PC-9 (cell line): Measurements from ENCODE around the gene SLC8A1. TPM values are rescaled to one million over a fixed set of nuclear protein-coding genes. Genes with fewer than 3 reads are reported as not detected.

Source experiments
- BruUV-seq: library from RNA; stranded (reverse); fragments of 400-500 nt; replicated peaks from 2 replicates; lab custom pipeline; 2021; lab: Mats Ljungman, UMichigan
- CTCF ChIA-PET: fragments of 300-600 bp; sonication (Branson Sonifier 250); formaldehyde crosslinking; loops from one replicate; lab custom pipeline; 2022; ENCODE audit warnings: antibody characterized with exemption; lab: Charles Lee
- POLR2A ChIA-PET: fragments of 300-600 bp; sonication (Branson Sonifier 250); formaldehyde crosslinking; loops from one replicate; lab custom pipeline; 2022; ENCODE audit warnings: antibody characterized with exemption; ENCODE audit not compliant: unreplicated experiment; lab: Charles Lee
- DNase-seq, 2 experiments: peaks; one replicate each; pipeline versions ENCODE4 v3.0.0 to v3.0.0-alpha.2; 2015 to 2022; ENCODE audit warnings: mixed read lengths in 1 of 2
- H2AFZ ChIP-seq: fragments of 200-600 bp; sonication (generic); 2 replicates; pipeline ENCODE4 v1.8.1; 2017; ENCODE audit warnings: antibody characterized with exemption
- H3F3A ChIP-seq: fragments of 200-600 bp; sonication (generic); 2 replicates; pipeline ENCODE4 v1.8.1; 2017; ENCODE audit warnings: antibody characterized with exemption, mild to moderate bottlenecking, low read depth; ENCODE audit not compliant: insufficient read depth
- H3K27ac ChIP-seq: fragments of 200-600 bp; sonication (generic); 2 replicates; pipeline ENCODE4 v1.6.1; 2016; ENCODE audit warnings: mixed run types
- H3K27me3 ChIP-seq: fragments of 200-600 bp; sonication (generic); 2 replicates; pipeline ENCODE4 v1.6.1; 2016; ENCODE audit warnings: low read depth, mixed run types; ENCODE audit not compliant: insufficient read depth
- H3K36me3 ChIP-seq: fragments of 200-600 bp; sonication (generic); 2 replicates; pipeline ENCODE4 v1.6.1; 2016; ENCODE audit warnings: low read depth, mixed run types
- H3K4me1 ChIP-seq: fragments of 200-600 bp; sonication (generic); replicated peaks from 2 replicates; pipeline ENCODE4 v1.6.1; 2016; ENCODE audit warnings: mixed run types; ENCODE audit not compliant: insufficient read depth
- H3K4me2 ChIP-seq: fragments of 200-600 bp; sonication (generic); 2 replicates; pipeline ENCODE4 v1.6.1; 2017; ENCODE audit warnings: mixed run types
- H3K4me3 ChIP-seq: fragments of 200-600 bp; sonication (generic); 2 replicates; pipeline ENCODE4 v1.6.1; 2016; ENCODE audit warnings: mixed run types
- H3K79me2 ChIP-seq: fragments of 200-600 bp; sonication (generic); 2 replicates; pipeline ENCODE4 v1.6.1; 2017; ENCODE audit warnings: low read depth, mixed run types
- H3K9me2 ChIP-seq: fragments of 200-600 bp; sonication (generic); 2 replicates; pipeline ENCODE4 v1.8.1; 2017; ENCODE audit warnings: mild to moderate bottlenecking; ENCODE audit not compliant: insufficient read depth
- H3K9me3 ChIP-seq: fragments of 200-600 bp; sonication (generic); 2 replicates; pipeline ENCODE4 v1.8.1; 2016; ENCODE audit warnings: low read depth; ENCODE audit not compliant: insufficient read depth
- H4K20me1 ChIP-seq: fragments of 200-600 bp; sonication (generic); 2 replicates; pipeline ENCODE4 v1.8.1; 2017; ENCODE audit not compliant: insufficient read depth
- EZH2 ChIP-seq: fragments of 200-600 bp; sonication (generic); IDR thresholded peaks from 2 replicates; pipeline ENCODE4 v1.8.0; 2017; ENCODE audit warnings: antibody characterized with exemption, low read depth
- intact Hi-C: fragments of 100-400 bp; cut with micrococcal nuclease; formaldehyde crosslinking; loops from one replicate; pipeline ENCODE4 v1.10.0; 2022; ENCODE audit not compliant: unreplicated experiment
- total RNA-seq: library from RNA; stranded (reverse); gene quantifications from 2 replicates; pipeline ENCODE4 v1.2.3, GENCODE V29; 2021
- TF ChIP-seq, protein P1 (sequence below): fragments of 200-600 bp; sonication (generic); conservative IDR thresholded peaks from 2 replicates; pipeline ENCODE4 v1.6.1; 2017; ENCODE audit warnings: mixed run types, antibody characterized with exemption, mild to moderate bottlenecking, moderate library complexity

The SLC8A1 gene
- total RNA-seq, 1 experiment from 2014 or later: 13.5 TPM

DNA sequence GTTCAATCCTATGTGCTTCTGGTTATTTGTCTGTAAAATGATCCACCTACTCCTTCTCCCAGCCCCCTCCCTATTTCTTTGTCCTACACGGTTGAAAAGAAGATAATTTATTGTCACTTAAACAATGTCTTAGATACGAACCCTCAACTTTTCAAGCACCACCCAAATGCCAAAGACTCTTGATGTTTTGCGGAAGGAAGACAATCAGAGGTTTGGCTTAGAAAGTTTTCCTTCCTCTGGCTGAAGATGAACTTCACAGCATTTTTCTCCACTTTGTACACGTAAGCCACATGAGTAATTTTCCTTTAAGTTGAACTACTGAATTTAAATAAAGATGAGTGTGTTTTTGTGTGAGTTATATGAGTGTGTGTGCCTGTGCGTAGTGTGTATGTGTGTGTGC lies 25.5 kb upstream of the SLC8A1 start:
- Histone ChIP-seq H3F3A (no peaks in the 10 kb centered on the region), H3K9me3 (no peaks in the 10 kb centered on the region), H3K4me1 (no peaks in the 10 kb centered on the region), H3K79me2 (no peaks in the 10 kb centered on the region), H3K36me3 (no peaks in the 10 kb centered on the region), H3K27me3 (no peaks in the 10 kb centered on the region), H4K20me1 (no peaks in the 10 kb centered on the region), H2AFZ (no peak overlapping the region), H3K4me2 (no peak overlapping the region), H3K9me2 (no peaks in the 10 kb centered on the region; the same call in 1 of the 2 replicates), H3K27ac (no peak overlapping the region), H3K4me3 (no peak overlapping the region)
- intact Hi-C loops: no loop called here
- DNase-seq: no peak
- ChIA-PET CTCF (no interaction called here), POLR2A (interaction anchor here (0.7 kb wide), 1 partner anchor 197 kb away, joined by 5 read pairs; no protein-coding TSS in a partner anchor)
- TF ChIP-seq EZH2: no peak
- TF ChIP-seq, protein P1, sequence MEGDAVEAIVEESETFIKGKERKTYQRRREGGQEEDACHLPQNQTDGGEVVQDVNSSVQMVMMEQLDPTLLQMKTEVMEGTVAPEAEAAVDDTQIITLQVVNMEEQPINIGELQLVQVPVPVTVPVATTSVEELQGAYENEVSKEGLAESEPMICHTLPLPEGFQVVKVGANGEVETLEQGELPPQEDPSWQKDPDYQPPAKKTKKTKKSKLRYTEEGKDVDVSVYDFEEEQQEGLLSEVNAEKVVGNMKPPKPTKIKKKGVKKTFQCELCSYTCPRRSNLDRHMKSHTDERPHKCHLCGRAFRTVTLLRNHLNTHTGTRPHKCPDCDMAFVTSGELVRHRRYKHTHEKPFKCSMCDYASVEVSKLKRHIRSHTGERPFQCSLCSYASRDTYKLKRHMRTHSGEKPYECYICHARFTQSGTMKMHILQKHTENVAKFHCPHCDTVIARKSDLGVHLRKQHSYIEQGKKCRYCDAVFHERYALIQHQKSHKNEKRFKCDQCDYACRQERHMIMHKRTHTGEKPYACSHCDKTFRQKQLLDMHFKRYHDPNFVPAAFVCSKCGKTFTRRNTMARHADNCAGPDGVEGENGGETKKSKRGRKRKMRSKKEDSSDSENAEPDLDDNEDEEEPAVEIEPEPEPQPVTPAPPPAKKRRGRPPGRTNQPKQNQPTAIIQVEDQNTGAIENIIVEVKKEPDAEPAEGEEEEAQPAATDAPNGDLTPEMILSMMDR: no peak
- BruUV-seq: no TSS peak

DNA sequence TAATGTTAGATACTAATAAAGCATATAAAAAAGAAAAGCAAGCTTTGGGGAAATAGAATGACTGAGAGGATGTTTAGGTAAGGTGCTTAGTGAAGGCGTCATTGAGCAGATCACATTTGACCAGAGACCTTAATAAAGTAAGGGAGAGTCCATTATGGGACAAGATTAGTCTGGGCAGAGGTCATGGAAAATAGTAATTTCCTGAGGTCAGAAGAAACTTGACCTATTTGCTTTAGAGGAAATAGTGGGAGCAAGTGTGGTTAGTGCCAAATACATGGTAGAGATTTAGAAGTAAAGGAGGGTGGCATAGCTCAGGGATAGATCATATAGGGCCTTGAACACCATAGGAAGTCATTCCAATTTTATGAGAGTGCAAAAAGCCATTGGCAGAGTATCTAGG lies 24.5 kb upstream of the SLC8A1 start:
- Histone ChIP-seq H3K4me3 (no peak overlapping the region), H3K79me2 (no peaks in the 10 kb centered on the region), H3K36me3 (no peaks in the 10 kb centered on the region), H4K20me1 (no peaks in the 10 kb centered on the region), H3F3A (no peaks in the 10 kb centered on the region), H3K9me2 (peaks cover 2% of the 10 kb centered on the region; the same call in 1 of the 2 replicates), H3K4me2 (no peak overlapping the region), H3K27ac (no peak overlapping the region), H3K4me1 (no peaks in the 10 kb centered on the region; the same call in 1 of the 2 replicates), H3K9me3 (no peaks in the 10 kb centered on the region), H3K27me3 (no peaks in the 10 kb centered on the region), H2AFZ (no peak overlapping the region)
- intact Hi-C loops: no loop called here
- POLR2A ChIA-PET: no interaction called here
- BruUV-seq: no TSS peak
- CTCF ChIA-PET: no interaction called here
- no peak for DNase-seq
- TF ChIP-seq, protein P1: no peak
- TF ChIP-seq EZH2: no peak

DNA sequence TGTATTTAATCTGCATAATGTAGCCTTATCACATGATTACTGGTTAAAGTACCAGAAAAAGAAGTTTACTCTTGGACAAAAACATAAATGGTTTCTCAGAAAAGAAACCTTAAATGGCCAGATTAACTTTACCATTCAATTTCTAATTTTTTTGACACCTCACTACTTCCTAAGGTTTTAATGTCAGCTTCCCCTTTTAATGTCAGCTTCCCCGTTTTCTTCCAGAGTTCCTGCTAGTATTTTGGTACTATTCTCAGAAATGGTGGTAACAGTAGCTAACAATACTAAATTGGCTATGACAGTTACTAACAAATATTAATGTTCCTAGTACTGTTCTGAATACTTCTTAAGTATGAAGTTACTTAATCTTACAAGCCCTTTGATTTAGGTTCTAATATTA lies 22.4 kb upstream of the SLC8A1 start:
- Histone ChIP-seq H3K4me1 (no peaks in the 10 kb centered on the region; the same call in 1 of the 2 replicates), H3K27me3 (no peaks in the 10 kb centered on the region), H3K36me3 (no peaks in the 10 kb centered on the region), H3K4me3 (no peak overlapping the region), H2AFZ (no peak overlapping the region), H3K79me2 (no peaks in the 10 kb centered on the region), H3F3A (no peaks in the 10 kb centered on the region), H3K9me2 (peaks cover 3% of the 10 kb centered on the region; the same call in 1 of the 2 replicates), H3K27ac (no peak overlapping the region), H3K9me3 (no peaks in the 10 kb centered on the region), H4K20me1 (no peaks in the 10 kb centered on the region), H3K4me2 (no peak overlapping the region)
- intact Hi-C loops: no loop called here
- TF ChIP-seq, protein P1: no peak
- TF ChIP-seq EZH2: no peak
- POLR2A ChIA-PET: no interaction called here
- BruUV-seq: no TSS peak
- CTCF ChIA-PET: no interaction called here
- no peak for DNase-seq
